ENCODE data around the gene DCAF12. TPM values are rescaled to one million over a fixed set of nuclear protein-coding genes. Genes with fewer than 3 reads are reported as not detected.

DCAF12 gene
- total and polyA plus RNA-seq, 2 of the 13 experiments (the other 11 are each of a cell fraction or from before 2014, with no cell fraction given) = 26.8 to 37.4 TPM

DNA sequence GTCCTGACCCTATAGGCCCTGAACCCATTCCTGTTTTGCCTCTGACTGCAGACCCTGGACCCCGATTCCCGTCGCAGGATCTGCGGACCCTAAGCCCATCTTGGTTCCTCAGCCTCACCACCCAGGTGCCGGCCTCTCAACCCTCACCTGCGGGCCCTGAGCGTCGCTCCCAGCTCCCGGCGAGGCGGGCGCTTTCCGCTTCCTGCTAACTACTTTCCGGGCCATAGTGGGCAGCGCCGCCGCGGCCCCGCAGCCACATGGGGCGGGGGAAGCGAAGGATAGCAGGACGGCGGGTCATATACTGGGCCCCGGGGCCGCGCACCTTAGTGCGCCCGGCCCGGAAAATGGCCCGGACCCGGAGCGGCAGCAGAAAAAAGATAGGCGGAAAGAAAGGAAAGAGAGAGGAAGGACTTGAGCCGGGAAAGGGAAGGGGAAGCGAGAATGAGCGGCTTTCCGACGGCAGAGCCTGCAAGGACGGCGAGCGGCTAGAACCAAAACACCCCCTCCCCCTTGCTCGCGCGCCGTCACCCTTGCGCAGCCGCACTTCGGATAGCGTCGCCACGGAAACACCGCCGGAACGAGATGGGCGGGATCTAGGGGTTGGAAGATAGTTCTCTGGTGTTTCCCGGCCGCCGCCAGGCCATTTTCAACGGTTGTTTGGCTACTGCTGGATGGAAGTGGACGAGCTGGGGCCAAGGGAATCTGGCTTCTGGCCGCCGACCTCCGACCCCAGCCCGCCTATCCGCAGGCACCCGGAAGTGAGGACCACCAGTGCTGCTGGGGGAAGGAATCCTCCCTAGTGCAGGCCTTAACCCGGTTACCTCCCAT, at the start of gene DCAF12 (continued):
- TF ChIP-seq, protein P1, sequence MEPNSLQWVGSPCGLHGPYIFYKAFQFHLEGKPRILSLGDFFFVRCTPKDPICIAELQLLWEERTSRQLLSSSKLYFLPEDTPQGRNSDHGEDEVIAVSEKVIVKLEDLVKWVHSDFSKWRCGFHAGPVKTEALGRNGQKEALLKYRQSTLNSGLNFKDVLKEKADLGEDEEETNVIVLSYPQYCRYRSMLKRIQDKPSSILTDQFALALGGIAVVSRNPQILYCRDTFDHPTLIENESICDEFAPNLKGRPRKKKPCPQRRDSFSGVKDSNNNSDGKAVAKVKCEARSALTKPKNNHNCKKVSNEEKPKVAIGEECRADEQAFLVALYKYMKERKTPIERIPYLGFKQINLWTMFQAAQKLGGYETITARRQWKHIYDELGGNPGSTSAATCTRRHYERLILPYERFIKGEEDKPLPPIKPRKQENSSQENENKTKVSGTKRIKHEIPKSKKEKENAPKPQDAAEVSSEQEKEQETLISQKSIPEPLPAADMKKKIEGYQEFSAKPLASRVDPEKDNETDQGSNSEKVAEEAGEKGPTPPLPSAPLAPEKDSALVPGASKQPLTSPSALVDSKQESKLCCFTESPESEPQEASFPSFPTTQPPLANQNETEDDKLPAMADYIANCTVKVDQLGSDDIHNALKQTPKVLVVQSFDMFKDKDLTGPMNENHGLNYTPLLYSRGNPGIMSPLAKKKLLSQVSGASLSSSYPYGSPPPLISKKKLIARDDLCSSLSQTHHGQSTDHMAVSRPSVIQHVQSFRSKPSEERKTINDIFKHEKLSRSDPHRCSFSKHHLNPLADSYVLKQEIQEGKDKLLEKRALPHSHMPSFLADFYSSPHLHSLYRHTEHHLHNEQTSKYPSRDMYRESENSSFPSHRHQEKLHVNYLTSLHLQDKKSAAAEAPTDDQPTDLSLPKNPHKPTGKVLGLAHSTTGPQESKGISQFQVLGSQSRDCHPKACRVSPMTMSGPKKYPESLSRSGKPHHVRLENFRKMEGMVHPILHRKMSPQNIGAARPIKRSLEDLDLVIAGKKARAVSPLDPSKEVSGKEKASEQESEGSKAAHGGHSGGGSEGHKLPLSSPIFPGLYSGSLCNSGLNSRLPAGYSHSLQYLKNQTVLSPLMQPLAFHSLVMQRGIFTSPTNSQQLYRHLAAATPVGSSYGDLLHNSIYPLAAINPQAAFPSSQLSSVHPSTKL (CRISPR knock-in tag; IDR thresholded peaks at IDR 0.05) = no peak
- TF ChIP-seq SP2 (CRISPR knock-in tag; IDR thresholded peaks at IDR 0.05) (0 out of 2 replicates have a peak, but pooled peaks have one; percentile 58), ARHGAP35 (CRISPR knock-in tag; IDR thresholded peaks at IDR 0.05; ENCODE audit: borderline replicate concordance) (peak; percentile 81; the same call in 1 of the 2 replicates), ZNF337 (CRISPR knock-in tag; IDR thresholded peaks at IDR 0.05; ENCODE audit: borderline replicate concordance, low read depth) (no peak), HNRNPLL (IDR thresholded peaks at IDR 0.05; ENCODE audit: low read depth, low read length, poor library complexity, severe bottlenecking) (peak; percentile 96), PHF8 (CRISPR knock-in tag; IDR thresholded peaks at IDR 0.05) (peak; percentile 90), GTF2F1 (IDR thresholded peaks at IDR 0.05; ENCODE audit: low read length) (0 out of 2 replicates have a peak, but pooled peaks have one; percentile 43), ZNF772 (CRISPR knock-in tag; IDR thresholded peaks at IDR 0.05) (peak; percentile 85), ZSCAN21 (CRISPR knock-in tag; IDR thresholded peaks at IDR 0.05; ENCODE audit: borderline replicate concordance) (peak; percentile 26; the same call in 1 of the 2 replicates), CBX2 (IDR thresholded peaks at IDR 0.05; ENCODE audit: low read depth, low read length) (no peak), CBX2 (CRISPR knock-in tag; IDR thresholded peaks at IDR 0.05; ENCODE audit: low read depth) (no peak), KMT2A (CRISPR knock-in tag; IDR thresholded peaks at IDR 0.05) (peak; percentile 86; the same call in 1 of the 2 replicates), MEIS2 (CRISPR knock-in tag; IDR thresholded peaks at IDR 0.05) (peak; percentile 86), ZNF782 (CRISPR knock-in tag; IDR thresholded peaks at IDR 0.05; ENCODE audit: borderline replicate concordance) (peak; percentile 85), PCBP1 (IDR thresholded peaks at IDR 0.05; ENCODE audit: borderline replicate concordance, low read depth, low read length) (peak; percentile 72; the same call in 1 of the 2 replicates), ZNF570 (CRISPR knock-in tag; IDR thresholded peaks at IDR 0.05; ENCODE audit: borderline replicate concordance) (0 out of 2 replicates have a peak, but pooled peaks have one; percentile 56), NCOA5 (CRISPR knock-in tag; IDR thresholded peaks at IDR 0.05) (no peak), ZNF598 (CRISPR knock-in tag; IDR thresholded peaks at IDR 0.05; ENCODE audit: borderline replicate concordance) (no peak), GABPA (IDR thresholded peaks at IDR 0.05; ENCODE audit: low read depth, low read length) (peak; percentile 42), GABPA (CRISPR knock-in tag; IDR thresholded peaks at IDR 0.05; ENCODE audit: low read depth) (peak; percentile 81)
- TF ChIP-seq, protein P2, sequence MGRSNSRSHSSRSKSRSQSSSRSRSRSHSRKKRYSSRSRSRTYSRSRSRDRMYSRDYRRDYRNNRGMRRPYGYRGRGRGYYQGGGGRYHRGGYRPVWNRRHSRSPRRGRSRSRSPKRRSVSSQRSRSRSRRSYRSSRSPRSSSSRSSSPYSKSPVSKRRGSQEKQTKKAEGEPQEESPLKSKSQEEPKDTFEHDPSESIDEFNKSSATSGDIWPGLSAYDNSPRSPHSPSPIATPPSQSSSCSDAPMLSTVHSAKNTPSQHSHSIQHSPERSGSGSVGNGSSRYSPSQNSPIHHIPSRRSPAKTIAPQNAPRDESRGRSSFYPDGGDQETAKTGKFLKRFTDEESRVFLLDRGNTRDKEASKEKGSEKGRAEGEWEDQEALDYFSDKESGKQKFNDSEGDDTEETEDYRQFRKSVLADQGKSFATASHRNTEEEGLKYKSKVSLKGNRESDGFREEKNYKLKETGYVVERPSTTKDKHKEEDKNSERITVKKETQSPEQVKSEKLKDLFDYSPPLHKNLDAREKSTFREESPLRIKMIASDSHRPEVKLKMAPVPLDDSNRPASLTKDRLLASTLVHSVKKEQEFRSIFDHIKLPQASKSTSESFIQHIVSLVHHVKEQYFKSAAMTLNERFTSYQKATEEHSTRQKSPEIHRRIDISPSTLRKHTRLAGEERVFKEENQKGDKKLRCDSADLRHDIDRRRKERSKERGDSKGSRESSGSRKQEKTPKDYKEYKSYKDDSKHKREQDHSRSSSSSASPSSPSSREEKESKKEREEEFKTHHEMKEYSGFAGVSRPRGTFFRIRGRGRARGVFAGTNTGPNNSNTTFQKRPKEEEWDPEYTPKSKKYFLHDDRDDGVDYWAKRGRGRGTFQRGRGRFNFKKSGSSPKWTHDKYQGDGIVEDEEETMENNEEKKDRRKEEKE (IDR thresholded peaks at IDR 0.05) = no peak
- TF ChIP-seq, protein P3, sequence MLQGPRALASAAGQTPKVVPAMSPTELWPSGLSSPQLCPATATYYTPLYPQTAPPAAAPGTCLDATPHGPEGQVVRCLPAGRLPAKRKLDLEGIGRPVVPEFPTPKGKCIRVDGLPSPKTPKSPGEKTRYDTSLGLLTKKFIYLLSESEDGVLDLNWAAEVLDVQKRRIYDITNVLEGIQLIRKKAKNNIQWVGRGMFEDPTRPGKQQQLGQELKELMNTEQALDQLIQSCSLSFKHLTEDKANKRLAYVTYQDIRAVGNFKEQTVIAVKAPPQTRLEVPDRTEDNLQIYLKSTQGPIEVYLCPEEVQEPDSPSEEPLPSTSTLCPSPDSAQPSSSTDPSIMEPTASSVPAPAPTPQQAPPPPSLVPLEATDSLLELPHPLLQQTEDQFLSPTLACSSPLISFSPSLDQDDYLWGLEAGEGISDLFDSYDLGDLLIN (CRISPR knock-in tag; IDR thresholded peaks at IDR 0.05; ENCODE audit: borderline replicate concordance) = no peak
